ENCODE results near the gene POLR2I.

DNA sequence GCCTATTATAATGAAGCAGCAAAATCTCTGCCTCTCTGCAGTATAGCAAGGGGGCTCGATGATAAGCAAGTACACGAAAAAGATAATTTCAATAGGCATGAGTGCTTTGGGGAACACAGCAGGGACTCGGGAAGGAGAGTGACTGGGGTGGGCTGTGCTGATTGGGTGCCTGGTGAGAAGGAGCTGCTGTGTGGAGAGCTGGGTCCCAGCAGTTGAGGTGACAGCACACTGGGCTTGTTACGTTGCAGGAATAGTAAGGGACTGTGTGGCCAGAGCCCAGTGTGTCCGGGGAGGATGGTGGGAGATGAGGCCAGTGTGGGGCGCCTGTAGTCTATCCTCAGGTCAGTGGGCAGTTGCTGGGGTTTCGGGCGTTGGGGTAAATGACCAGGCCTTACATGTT is 42.6 kb downstream of the POLR2I start:
- TF ChIP-seq, protein P1, sequence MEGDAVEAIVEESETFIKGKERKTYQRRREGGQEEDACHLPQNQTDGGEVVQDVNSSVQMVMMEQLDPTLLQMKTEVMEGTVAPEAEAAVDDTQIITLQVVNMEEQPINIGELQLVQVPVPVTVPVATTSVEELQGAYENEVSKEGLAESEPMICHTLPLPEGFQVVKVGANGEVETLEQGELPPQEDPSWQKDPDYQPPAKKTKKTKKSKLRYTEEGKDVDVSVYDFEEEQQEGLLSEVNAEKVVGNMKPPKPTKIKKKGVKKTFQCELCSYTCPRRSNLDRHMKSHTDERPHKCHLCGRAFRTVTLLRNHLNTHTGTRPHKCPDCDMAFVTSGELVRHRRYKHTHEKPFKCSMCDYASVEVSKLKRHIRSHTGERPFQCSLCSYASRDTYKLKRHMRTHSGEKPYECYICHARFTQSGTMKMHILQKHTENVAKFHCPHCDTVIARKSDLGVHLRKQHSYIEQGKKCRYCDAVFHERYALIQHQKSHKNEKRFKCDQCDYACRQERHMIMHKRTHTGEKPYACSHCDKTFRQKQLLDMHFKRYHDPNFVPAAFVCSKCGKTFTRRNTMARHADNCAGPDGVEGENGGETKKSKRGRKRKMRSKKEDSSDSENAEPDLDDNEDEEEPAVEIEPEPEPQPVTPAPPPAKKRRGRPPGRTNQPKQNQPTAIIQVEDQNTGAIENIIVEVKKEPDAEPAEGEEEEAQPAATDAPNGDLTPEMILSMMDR (IDR thresholded peaks at IDR 0.05; ENCODE audit: poor library complexity, severe bottlenecking), result no peak
- TF ChIP-seq POLR2AphosphoS5 (IDR thresholded peaks at IDR 0.05) (no peak), EP300 (conservative IDR thresholded peaks at IDR 0.05; ENCODE audit: poor library complexity, severe bottlenecking) (no peak), EZH2 (IDR thresholded peaks at IDR 0.05; ENCODE audit: borderline replicate concordance, insufficient read depth, low read length, poor library complexity, severe bottlenecking) (no peak), RAD21 (conservative IDR thresholded peaks at IDR 0.05) (no peak), SMC3 (conservative IDR thresholded peaks at IDR 0.05; ENCODE audit: poor library complexity) (no peak)
- TF ChIP-seq, protein P2, sequence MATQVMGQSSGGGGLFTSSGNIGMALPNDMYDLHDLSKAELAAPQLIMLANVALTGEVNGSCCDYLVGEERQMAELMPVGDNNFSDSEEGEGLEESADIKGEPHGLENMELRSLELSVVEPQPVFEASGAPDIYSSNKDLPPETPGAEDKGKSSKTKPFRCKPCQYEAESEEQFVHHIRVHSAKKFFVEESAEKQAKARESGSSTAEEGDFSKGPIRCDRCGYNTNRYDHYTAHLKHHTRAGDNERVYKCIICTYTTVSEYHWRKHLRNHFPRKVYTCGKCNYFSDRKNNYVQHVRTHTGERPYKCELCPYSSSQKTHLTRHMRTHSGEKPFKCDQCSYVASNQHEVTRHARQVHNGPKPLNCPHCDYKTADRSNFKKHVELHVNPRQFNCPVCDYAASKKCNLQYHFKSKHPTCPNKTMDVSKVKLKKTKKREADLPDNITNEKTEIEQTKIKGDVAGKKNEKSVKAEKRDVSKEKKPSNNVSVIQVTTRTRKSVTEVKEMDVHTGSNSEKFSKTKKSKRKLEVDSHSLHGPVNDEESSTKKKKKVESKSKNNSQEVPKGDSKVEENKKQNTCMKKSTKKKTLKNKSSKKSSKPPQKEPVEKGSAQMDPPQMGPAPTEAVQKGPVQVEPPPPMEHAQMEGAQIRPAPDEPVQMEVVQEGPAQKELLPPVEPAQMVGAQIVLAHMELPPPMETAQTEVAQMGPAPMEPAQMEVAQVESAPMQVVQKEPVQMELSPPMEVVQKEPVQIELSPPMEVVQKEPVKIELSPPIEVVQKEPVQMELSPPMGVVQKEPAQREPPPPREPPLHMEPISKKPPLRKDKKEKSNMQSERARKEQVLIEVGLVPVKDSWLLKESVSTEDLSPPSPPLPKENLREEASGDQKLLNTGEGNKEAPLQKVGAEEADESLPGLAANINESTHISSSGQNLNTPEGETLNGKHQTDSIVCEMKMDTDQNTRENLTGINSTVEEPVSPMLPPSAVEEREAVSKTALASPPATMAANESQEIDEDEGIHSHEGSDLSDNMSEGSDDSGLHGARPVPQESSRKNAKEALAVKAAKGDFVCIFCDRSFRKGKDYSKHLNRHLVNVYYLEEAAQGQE (IDR thresholded peaks at IDR 0.05; ENCODE audit: borderline replicate concordance), result no peak

All from neural cell (in vitro differentiated cells).